Peyer's patch (tissue), 4 donors: ENCODE data around the gene TUBB8.

Experiments used
- POLR2A ChIP-seq, 2 donors: fragments of 450-650 bp; IDR thresholded peaks; one replicate each; pipeline ENCODE4 v1.5.1; 2017; ENCODE audit warnings: antibody characterized with exemption in 2 of 2, mild to moderate bottlenecking in 2 of 2, moderate library complexity in 2 of 2
- TF ChIP-seq, protein P1 (sequence below), 6 experiments: fragments of 450-650 bp in 4 of 6; fragments of 200-600 bp in 2 of 6; sonication (generic) in 1 of 6; IDR thresholded peaks; one replicate each; pipeline ENCODE4 v1.5.1; 2017 to 2019; ENCODE audit warnings: antibody characterized with exemption in 6 of 6, mild to moderate bottlenecking in 3 of 6, moderate library complexity in 1 of 6

GRCh38 chr10:92153-92552 lies 43.1 kb upstream of the TUBB8 start:
- no peak for TF ChIP-seq POLR2A (IDR thresholded peaks at IDR 0.05)
- TF ChIP-seq, protein P1, sequence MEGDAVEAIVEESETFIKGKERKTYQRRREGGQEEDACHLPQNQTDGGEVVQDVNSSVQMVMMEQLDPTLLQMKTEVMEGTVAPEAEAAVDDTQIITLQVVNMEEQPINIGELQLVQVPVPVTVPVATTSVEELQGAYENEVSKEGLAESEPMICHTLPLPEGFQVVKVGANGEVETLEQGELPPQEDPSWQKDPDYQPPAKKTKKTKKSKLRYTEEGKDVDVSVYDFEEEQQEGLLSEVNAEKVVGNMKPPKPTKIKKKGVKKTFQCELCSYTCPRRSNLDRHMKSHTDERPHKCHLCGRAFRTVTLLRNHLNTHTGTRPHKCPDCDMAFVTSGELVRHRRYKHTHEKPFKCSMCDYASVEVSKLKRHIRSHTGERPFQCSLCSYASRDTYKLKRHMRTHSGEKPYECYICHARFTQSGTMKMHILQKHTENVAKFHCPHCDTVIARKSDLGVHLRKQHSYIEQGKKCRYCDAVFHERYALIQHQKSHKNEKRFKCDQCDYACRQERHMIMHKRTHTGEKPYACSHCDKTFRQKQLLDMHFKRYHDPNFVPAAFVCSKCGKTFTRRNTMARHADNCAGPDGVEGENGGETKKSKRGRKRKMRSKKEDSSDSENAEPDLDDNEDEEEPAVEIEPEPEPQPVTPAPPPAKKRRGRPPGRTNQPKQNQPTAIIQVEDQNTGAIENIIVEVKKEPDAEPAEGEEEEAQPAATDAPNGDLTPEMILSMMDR (IDR thresholded peaks at IDR 0.05), result no peak
